NCI-H345 treated with DMSO at 0.1 percent for 48 hours (cell line): ENCODE data around the gene FAM162B.
"Not testable (repeated sequence)": the region's sequence is repeated elsewhere in the genome, so short reads cannot be mapped to it uniquely, and the experiment has no call there.

Experiments
- DNase-seq: peaks from one replicate; lab custom pipeline; 2025; ENCODE audit not compliant: unreplicated experiment; lab: John Stamatoyannopoulos, UW

The FAM162B gene

DNA sequence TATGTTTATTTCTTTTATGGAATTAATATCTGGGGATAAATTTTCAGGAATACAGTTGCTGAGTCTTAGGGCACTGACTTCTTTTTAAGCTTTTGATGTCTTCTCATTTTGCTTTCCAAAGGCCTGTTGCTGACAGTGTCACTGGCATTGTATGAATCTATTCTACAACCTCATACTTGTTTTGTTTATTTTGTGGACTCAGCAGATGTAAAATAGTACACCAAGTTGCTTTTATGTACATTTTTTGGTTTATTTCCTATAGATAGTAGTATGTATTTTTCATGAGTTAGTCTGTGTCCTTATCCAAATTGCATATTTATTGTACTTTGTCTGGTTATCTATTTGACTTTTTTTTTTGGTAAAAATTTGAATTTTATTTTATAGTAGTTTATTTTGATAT, 35.0 kb downstream of the FAM162B start:
- DNase-seq = no peak

- no peak for DNase-seq
Observed at GRCh38 chr6:116726947-116727346, 38.6 kb downstream of the FAM162B start.

DNA sequence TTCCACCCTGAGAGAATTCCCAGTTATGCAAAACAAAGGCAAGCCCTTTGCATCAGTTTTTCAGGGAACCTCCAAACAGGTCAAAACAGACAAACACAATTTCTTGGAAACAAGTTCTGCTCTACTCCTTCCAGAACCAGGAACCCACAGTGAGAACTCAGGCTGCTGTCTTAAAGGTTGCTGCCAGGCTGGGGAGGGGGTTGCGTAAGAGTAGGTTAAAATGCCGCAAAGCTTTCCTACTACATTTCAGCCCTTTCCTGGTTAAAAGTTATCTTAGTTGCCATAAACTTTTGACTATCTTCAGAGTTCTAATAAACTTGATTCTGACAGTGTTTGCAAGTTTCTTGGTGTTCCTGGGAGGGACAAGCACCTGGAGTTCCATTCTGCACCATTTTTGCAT, 50.8 kb downstream of the FAM162B start:
- DNase-seq = no peak

DNA sequence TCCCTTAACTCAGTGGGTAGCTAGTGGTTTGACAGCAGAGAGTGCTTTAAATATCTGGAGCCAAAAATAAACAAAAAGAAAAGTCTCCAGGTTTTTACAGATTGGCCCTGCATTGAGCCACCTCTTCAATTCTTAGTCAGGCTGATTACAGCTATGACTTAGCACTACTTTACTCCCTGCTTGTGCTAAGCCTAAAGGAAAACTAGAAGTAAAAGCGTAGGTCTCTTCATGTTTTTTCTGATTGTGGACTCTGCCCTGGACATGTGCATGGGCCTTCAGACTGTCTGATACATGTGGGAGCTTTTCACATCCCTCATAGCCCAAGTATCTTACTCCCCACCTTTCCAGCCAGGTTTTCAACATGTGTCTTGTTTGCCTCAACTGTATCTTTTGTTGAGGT, 51.2 kb downstream of the FAM162B start:
- DNase-seq = no peak

- no peak for DNase-seq
Observed at GRCh38 chr6:116705917-116706316, 59.6 kb downstream of the FAM162B start.

GRCh38 chr6:116703888-116704287, 61.6 kb downstream of the FAM162B start:
- DNase-seq = not testable (repeated sequence)
